CD4-positive, alpha-beta T cell treated with Interleukin-21 for 1 hour (primary cell): ENCODE measurements around the gene PTGIR.
A peak's percentile ranks its signal among the peaks of the same experiment; 100 is the strongest.

Experiments used
- DNase-seq: peaks from one replicate; pipeline ENCODE4 v3.0.0-alpha.2; 2020

Gene PTGIR

GRCh38 chr19:46613525-46613924 lies 11.4 kb downstream of the PTGIR start:
- no peak for DNase-seq

GRCh38 chr19:46611776-46612175 lies 13.1 kb downstream of the PTGIR start:
- DNase-seq: no peak

GRCh38 chr19:46610851-46611770 lies 13.8 kb downstream of the PTGIR start:
- DNase-seq: peak; percentile 62

GRCh38 chr19:46610413-46610775 lies 14.5 kb downstream of the PTGIR start:
- no peak for DNase-seq

- no peak for DNase-seq
Measured at GRCh38 chr19:46609511-46610412, 15.1 kb downstream of the PTGIR start.

- no peak for DNase-seq
Measured at GRCh38 chr19:46608581-46609345, 16.1 kb downstream of the PTGIR start.

DNA sequence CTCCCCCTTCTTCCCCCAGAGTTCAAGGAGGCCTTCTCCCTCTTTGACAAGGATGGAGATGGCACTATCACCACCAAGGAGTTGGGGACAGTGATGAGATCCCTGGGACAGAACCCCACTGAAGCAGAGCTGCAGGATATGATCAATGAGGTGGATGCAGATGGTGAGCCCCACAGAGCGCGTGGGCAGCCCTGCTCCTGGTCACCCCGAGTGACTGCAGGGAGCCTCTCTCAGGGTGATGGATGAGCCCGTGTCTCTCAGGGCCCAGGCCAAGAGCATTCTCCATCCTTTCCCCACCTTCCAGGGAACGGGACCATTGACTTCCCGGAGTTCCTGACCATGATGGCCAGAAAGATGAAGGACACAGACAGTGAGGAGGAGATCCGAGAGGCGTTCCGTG lies 16.7 kb downstream of the PTGIR start:
- DNase-seq: no peak

DNA sequence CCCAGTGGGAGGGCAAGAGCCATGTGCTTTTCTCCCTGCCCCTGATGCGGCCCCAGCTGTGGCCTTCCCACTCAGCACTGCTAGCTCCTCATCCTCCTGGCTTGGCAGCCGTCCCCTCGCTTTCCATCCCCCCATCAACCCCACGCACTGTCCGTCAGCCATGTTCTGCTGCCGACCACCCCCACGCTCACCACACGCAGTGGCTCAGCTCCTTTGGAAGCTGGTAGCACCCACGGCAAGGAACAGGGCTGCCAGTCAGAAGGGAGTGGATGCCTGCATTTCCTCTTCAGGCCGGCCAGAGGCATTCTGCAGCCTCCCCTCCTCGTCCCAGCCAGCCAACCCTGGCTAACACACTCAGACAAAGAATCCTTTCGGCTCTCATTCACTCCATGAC lies 17.4 kb downstream of the PTGIR start:
- no peak for DNase-seq

- DNase-seq: no peak
Measured at GRCh38 chr19:46606681-46607447, 18.0 kb downstream of the PTGIR start.

- DNase-seq: no peak
Measured at GRCh38 chr19:46606019-46606418, 18.9 kb downstream of the PTGIR start.

DNA sequence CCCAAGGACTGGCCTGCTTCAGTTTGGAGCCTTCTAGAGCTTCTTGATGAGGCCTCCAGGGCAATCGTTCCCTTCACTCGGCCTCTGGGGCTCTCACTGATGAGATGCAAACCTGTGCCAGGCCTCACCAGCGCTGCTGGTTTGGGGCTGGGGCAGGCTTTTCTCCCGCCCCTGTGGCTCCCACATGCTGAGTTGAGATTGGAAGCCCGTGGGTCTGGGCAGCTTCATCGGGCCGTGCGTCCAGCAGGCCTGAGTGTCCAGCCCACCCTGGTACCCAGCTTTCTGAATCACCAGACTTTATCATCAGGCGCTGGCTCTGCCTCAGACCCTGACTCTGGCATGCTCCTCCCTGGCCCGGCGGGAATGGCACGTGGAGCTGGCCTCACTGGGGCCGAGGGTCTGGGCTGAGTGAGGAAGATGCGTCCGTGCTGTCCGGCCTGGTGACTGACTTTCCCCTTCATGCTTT lies 19.5 kb downstream of the PTGIR start:
- DNase-seq: no peak

DNA sequence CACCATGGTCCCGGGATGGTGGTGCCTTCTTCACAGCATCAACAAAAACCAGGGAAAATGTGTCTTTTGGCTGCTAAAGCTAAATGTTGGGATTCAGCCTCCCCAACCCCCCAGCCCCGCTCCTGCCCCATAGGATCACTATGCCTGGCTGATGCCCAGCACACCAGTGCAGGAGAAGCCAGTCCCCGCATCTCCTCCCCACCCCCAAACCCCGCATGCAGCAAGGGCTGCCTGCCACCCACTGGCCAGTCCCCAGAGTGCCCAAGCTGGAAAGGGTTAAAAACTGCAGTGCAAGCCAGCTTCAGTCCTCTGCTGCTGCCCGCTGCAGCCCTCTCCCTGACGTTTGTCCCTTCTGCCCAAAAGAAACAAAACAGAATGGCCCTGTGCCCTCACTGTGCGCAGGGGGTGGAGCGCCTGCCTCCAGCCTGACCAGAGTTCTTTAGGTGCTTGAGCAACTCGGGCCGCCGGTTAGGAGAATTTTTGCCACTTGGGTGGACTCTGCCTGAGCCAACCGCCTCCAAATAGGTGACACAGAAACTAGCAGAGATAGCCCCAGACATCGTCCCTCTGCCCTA lies 20.0 kb downstream of the PTGIR start:
- no peak for DNase-seq

DNA sequence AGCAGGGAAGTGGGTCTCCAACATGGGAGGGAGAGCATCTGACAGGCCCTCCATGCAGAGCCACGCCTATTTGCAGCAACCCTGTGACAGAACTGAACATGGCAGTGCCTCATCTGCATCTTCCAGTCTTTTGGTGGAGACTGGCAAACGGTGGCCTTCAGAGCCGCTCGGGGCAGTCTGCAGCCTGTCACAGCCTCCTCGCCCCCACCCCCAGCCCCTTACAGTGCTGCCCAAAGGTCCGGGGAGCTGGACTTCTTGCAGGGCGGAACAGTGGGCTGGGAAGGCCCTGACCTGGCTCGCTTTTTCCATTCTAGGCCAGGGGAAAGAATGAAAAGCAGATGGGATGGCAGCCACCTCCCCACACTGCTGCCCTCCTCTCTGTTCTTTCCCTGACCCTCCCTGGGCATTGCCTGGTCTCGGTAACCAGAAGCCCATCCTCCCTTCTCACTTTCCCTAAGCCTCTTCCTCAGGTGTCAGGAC lies 21.1 kb downstream of the PTGIR start:
- DNase-seq: no peak

DNA sequence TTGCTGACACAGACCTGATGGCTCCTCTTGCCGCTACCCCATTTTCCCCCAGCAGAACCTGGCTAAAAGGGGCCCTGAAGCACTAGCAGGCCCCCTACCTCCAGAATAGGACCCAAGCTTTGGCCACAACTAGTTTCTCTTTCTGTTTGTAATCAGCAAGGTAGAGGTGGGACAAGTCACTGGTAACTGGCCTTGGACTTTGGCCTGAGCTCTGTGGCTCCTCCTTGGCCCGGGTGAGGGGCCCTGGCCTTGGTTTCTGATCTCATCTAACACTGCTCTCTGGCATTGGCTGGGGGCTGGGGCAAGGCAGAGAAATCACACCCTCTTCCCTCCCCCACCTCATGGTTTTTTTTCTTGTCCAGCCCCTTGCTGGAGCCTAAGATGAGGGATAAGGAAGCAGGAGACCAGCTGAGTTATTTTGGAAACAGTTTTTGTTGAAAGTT lies 21.7 kb downstream of the PTGIR start:
- peak; percentile 28 for DNase-seq

- no peak for DNase-seq
Measured at GRCh38 chr19:46602392-46603194, 22.3 kb downstream of the PTGIR start.

DNA sequence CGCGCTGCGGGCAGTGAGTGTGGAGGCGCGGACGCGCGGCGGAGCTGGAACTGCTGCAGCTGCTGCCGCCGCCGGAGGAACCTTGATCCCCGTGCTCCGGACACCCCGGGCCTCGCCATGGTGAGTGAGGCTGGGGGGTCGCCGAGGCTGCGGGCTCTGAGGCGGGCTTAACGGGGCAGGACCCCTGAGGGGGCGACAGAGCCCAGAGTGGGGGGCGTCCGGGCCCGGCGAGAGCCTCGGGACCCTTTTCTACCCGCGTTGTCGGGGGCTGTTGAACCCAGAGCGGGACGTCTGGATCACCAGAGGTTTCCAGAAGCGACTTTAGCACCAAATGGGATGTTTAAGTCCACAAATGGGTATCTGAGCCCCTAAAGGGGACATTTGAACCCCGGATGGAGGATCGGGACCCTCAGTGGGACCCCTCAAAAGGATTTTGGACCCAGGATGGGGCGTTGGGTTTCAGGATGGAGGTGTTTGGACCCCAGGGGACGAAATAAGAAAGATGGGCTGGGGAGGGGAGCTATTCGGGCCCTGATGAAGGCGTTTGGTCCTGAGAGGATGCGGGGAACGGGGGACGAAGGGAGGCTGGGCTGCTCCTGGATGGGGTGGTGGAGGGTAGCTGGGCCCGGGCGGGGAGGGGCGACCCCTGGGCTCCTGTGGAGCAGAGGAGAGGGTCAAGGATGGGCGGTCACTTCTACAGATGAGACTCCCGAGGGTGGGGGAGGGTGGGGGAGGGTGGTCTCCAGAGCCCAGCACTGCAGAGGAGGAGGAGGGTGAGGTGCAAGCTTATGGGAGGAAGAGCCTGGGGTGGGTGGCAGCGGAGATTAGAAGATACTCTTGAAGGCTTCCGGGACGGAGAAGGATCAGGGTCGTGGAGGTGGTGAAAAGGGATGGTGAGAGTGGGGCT lies 23.3 kb downstream of the PTGIR start, which contains the start of gene CALM3:
TSS of gene CALM3 (plus strand) at position 13 of the 907 bp plus-strand sequence. CDS start at position 118, 105 bp downstream.
- DNase-seq: no peak

DNA sequence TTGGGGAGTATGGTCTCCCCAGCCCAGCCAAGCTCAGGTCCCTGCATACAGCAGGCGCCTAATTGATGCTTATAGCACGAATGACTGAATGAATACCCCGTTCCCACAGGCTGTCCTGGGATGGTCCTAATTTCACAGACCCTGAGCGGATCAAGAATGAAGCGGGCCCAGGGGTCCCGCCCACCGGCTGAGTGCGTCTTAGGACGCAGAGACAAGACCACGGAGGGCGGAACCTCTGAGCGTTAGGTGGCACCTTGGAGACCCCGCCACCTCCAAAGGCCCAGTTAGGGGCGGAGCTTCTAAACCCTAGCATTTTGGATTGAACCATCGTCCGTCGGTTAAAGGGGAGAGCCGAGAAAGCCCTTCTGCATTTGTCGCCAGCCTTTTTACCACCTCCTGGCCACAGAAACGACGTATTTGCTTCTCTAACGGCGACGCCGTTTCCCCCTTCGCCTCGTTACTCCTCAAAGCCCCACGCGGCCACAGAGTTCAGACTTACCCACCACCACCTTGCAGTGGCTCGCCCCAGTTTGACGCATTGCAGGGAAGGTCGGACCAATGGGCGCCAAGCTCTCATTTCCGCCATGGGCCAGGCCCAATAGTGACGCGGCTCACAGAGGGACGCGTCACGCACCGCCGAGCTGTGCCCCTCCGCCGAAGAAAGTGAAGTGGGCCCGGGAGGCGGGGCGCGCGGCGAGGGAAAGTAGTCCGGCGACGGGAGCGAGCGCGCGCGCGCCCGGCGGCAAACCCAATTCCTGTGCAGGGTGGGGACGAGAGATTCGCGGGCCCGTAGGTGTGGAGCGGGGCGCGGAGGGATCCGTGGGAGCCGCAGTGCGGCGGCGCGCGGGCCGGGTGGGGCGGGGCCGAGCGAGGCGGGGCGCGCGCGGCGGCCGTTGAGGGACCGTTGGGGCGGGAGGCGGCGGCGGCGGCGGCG lies 24.2 kb downstream of the PTGIR start:
- DNase-seq: peak; percentile 98

DNA sequence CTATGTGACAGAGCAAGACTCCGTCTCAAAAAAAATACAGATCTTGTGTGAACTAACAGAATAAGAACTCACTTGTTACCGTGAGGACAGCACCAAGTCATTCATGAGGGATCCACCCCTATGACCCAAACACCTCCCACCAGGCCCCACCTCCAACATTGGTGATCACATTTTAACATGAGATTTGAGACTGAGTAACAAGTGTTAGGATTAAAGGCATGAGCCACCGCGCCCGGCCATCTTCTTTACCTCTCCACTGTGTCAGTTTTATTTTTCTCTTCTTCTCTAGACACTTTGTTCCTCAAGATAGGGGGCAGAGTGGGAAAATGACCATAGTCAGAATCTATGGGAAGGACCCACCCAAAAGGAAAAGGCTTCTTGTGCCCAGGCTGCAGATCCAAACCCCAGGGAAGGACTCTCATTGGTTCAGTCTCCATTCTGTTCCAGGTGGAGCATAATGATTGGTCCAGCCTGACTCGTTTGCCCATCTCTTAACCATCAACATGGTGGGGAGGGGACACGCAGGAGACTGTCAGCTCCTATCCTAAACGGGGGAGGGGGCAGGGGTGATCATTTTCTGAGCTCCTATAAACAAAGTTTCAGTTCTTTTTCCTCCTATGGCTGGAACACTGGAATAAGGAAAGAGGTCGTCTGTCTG lies 25.0 kb downstream of the PTGIR start:
- no peak for DNase-seq
